DMS114 treated with DMSO at 0.1 percent for 48 hours (cell line): ENCODE measurements around the gene UBE3A.

Source experiments
- DNase-seq: peaks from one replicate; lab custom pipeline; 2025; ENCODE audit not compliant: unreplicated experiment; lab: John Stamatoyannopoulos, UW

The UBE3A gene

GRCh38 chr15:25406846-25407245 lies 32.0 kb downstream of the UBE3A start:
- DNase-seq: no peak

GRCh38 chr15:25406261-25406660 lies 32.6 kb downstream of the UBE3A start:
- no peak for DNase-seq

GRCh38 chr15:25403771-25404170 lies 35.1 kb downstream of the UBE3A start:
- no peak for DNase-seq

- DNase-seq: no peak
Observed at GRCh38 chr15:25402342-25402741, 36.5 kb downstream of the UBE3A start.

GRCh38 chr15:25401501-25401900 lies 37.3 kb downstream of the UBE3A start:
- no peak for DNase-seq

GRCh38 chr15:25397100-25397499 lies 41.7 kb downstream of the UBE3A start:
- no peak for DNase-seq

GRCh38 chr15:25394898-25395297 lies 43.9 kb downstream of the UBE3A start:
- DNase-seq: no peak

GRCh38 chr15:25392806-25393205 lies 46.0 kb downstream of the UBE3A start:
- DNase-seq: no peak

GRCh38 chr15:25391971-25392721 lies 46.7 kb downstream of the UBE3A start:
- no peak for DNase-seq

GRCh38 chr15:25385986-25386385 lies 52.8 kb downstream of the UBE3A start:
- no peak for DNase-seq

- no peak for DNase-seq
Observed at GRCh38 chr15:25381579-25381978, 57.2 kb downstream of the UBE3A start.

GRCh38 chr15:25378501-25378901 lies 60.3 kb downstream of the UBE3A start:
- DNase-seq: no peak

- no peak for DNase-seq
Observed at GRCh38 chr15:25375557-25375956, 63.3 kb downstream of the UBE3A start.

- DNase-seq: no peak
Observed at GRCh38 chr15:25374143-25374542, 64.7 kb downstream of the UBE3A start.

- no peak for DNase-seq
Observed at GRCh38 chr15:25372298-25372697, 66.5 kb downstream of the UBE3A start.

- no peak for DNase-seq
Observed at GRCh38 chr15:25368850-25369249, 70.0 kb downstream of the UBE3A start.

GRCh38 chr15:25366058-25366457 lies 72.8 kb downstream of the UBE3A start:
- no peak for DNase-seq

GRCh38 chr15:25362545-25362944 lies 76.3 kb downstream of the UBE3A start:
- DNase-seq: no peak

- DNase-seq: no peak
Observed at GRCh38 chr15:25347707-25348106, 91.1 kb downstream of the UBE3A start.

- DNase-seq: no peak
Observed at GRCh38 chr15:25346371-25346770, 92.5 kb downstream of the UBE3A start.

- DNase-seq: no peak
Observed at GRCh38 chr15:25345943-25346342, 92.9 kb downstream of the UBE3A start.

- no peak for DNase-seq
Observed at GRCh38 chr15:25342629-25343028, 96.2 kb downstream of the UBE3A start.

GRCh38 chr15:25339431-25339830 lies 99.4 kb downstream of the UBE3A start:
- DNase-seq: no peak
